ENCODE results near the gene NOTCH1.

DNA sequence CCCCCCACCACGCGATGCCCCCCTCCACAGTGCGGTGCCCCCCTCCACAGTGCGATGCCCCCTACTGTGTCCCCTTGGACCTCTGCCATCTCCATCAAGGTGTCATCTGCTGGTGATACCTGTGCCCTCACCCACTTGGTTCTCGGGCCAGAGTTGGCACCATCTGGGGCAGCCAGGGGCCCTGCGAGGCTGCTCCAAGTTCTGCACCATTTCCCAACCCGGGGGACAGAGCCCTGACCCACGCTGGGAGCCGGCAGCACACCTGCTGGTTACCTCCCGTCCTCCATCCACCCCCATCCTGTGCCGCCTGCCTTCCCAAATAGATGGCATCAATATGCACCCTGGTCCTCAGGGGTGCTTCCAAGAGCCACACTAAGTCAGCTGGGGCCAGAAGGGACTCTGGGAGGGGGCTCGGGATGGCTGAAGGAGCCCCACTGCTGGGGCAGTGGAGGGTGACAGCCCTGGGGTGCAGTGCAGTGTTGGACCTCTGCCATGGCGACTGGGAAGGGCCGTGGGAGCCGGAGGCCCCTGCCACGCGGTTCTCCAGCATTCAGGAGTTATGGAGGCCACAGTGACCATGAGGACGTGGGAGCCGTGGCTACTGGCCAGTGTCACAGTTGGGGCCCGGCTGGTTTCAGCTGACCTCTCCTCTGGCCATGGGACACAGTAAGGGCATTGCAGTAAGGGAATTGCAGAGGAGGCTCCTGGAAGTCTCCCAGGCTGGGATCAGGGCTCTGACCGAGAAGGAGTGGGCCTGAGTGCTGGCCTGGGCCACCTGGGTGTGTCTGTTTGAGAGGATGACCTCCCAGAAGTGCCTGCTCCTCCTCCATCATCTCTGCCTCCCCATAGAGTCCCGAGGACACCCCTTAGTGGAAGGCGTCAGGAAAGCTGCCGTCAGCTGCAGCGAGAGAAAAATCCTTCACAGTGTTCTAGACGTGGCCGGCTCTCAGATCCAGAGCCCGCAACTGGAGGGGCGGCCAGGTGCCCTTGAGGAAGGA lies 44.2 kb upstream of the NOTCH1 start:
- TF ChIP-seq, protein P1, sequence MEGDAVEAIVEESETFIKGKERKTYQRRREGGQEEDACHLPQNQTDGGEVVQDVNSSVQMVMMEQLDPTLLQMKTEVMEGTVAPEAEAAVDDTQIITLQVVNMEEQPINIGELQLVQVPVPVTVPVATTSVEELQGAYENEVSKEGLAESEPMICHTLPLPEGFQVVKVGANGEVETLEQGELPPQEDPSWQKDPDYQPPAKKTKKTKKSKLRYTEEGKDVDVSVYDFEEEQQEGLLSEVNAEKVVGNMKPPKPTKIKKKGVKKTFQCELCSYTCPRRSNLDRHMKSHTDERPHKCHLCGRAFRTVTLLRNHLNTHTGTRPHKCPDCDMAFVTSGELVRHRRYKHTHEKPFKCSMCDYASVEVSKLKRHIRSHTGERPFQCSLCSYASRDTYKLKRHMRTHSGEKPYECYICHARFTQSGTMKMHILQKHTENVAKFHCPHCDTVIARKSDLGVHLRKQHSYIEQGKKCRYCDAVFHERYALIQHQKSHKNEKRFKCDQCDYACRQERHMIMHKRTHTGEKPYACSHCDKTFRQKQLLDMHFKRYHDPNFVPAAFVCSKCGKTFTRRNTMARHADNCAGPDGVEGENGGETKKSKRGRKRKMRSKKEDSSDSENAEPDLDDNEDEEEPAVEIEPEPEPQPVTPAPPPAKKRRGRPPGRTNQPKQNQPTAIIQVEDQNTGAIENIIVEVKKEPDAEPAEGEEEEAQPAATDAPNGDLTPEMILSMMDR (IDR thresholded peaks at IDR 0.05; ENCODE audit: insufficient read depth, low read length, poor library complexity, severe bottlenecking): no peak
- TF ChIP-seq EZH2phosphoT487 (conservative IDR thresholded peaks at IDR 0.05; ENCODE audit: low read length): no peak
